Heart left ventricle (tissue), 16 donors: ENCODE measurements around the gene RHCG. TPM values are rescaled to one million over a fixed set of nuclear protein-coding genes. Genes with fewer than 3 reads are reported as not detected.

ENCODE experiments used
- ATAC-seq, 4 donors: fragments of 200-7000 bp; cut with Tn5 transposase; one replicate each; pipeline ENCODE4 v1.9.1; 2020 to 2022; ENCODE audit warnings: moderate library complexity in 4 of 4, mild to moderate bottlenecking in 3 of 4, moderate number of reproducible peaks in 1 of 4
- DNase-seq, 5 donors: peaks; one replicate each; pipeline ENCODE4 v3.0.0-alpha.2; 2020
- H3K27ac ChIP-seq, 12 donors: fragments of 200-600 bp; sonication (generic) in 4 of 12; one replicate each; pipeline versions ENCODE4 v1.5.0 to v1.8.0; 2016 to 2022; ENCODE audit warnings: mild to moderate bottlenecking in 2 of 12
- H3K27me3 ChIP-seq, 9 donors: fragments of 200-600 bp; sonication (generic) in 2 of 9; one replicate each; pipeline versions ENCODE4 v1.5.1 to v1.8.0; 2016 to 2022; ENCODE audit warnings: mild to moderate bottlenecking in 3 of 9
- H3K36me3 ChIP-seq, 9 donors: fragments of 200-600 bp; sonication (generic) in 2 of 9; one replicate each; pipeline versions ENCODE4 v1.5.0 to v1.8.0; 2018 to 2022; ENCODE audit warnings: mild to moderate bottlenecking in 2 of 9
- H3K4me1 ChIP-seq, 12 donors: fragments of 200-600 bp; sonication (generic) in 4 of 12; one replicate each; pipeline versions ENCODE4 v1.5.0 to v1.8.0; 2016 to 2022; ENCODE audit warnings: mild to moderate bottlenecking in 3 of 12
- H3K4me3 ChIP-seq, 12 donors: fragments of 200-600 bp; sonication (generic) in 4 of 12; one replicate each; pipeline versions ENCODE4 v1.5.0 to v1.8.0; 2017 to 2022; ENCODE audit warnings: mild to moderate bottlenecking in 9 of 12, moderate library complexity in 4 of 12
- H3K9me3 ChIP-seq, 12 donors: fragments of 200-600 bp; sonication (generic) in 4 of 12; one replicate each; pipeline versions ENCODE4 v1.5.0 to v1.8.0; 2016 to 2022; ENCODE audit warnings: mild to moderate bottlenecking in 1 of 12
- POLR2A ChIP-seq, 2 donors: fragments of 450-650 bp; IDR thresholded peaks; one replicate each; pipeline ENCODE4 v1.6.1; 2017; ENCODE audit warnings: antibody characterized with exemption in 2 of 2, mild to moderate bottlenecking in 2 of 2, moderate library complexity in 2 of 2
- WGBS, 4 donors: extraction: QIAGEN DNeasy Blood & Tissue Kit in 2 of 4; methylation state at CpG; one replicate each; pipeline versions ENCODE4 v1.1.5 to v1.1.7; 2013 to 2018; 5-methylcytosine and 5-hydroxymethylcytosine counted together
- intact Hi-C, 10 donors: fragments of 100-400 bp; cut with DNase I; formaldehyde crosslinking; loops; one replicate each; pipeline versions ENCODE4 v1.11.1 to v1.14.2; 2022
- polyA plus RNA-seq, 2 donors: library from polyadenylated mRNA; stranded (reverse); fragments of 200-250 nt; gene quantifications; one replicate each; pipeline ENCODE4 v1.2.3, GENCODE V29; 2013
- total RNA-seq, 9 donors: library from RNA; depleted of rRNA in 2 of 9; stranded (reverse); fragments of >200 nt in 2 of 9; fragmentation: NEBNext Ultra II Directional in 3 of 9; extraction: Animal tissue kit (Norgen Biotek cat#: 25700) in 3 of 9; gene quantifications; one replicate each; pipeline versions ENCODE4 v1.1.0 to v1.2.4, GENCODE V29; 2016 to 2023
- TF ChIP-seq, protein P1 (sequence below), 12 donors: fragments of 200-600 bp; sonication (generic) in 4 of 12; IDR thresholded peaks; one replicate each; pipeline versions ENCODE4 v1.5.0 to v1.8.0; 2018 to 2022; ENCODE audit warnings: antibody characterized with exemption in 12 of 12, mild to moderate bottlenecking in 5 of 12
- donor health status: ischemic (EF 13 %, LVEDD 7.1; RV severe dilation, severe dysfunction).
- donor health status: healthy with polysubstance abuse.
- donor health status: DM: no; HTN: yes; CAD: no.
- donor health status: DM: no; HTN: no; CAD: no.
- donor health status: ischemic (EF 25% LVEDD 6.9; RV normal size, moderate dysfunction).
- donor health status: ischemic (EF 25% LVEDD 5.7; RV mildly dilated, moderate dysfunction).
- donor health status: healthy.
- donor health status: DM: yes; HTN: yes; CAD: no.
- donor health status: ischemic (EF 35%, LVEDD 5.7; RV mildly dilated, moderate dysfunction).
- donor health status: nonischemic (EF 11% LVEDD 7.7; RV severe dilation, severe dysfunction).
- donor health status: DM: yes; HTN: yes; CAD: no.
- donor health status: PGD.
- donor health status: ischemic (EF 29% LVEDD 5.4; RV normal size, mild dysfunction).
- donor health status: nonischemic (EF 23%, LVEDD 6.1; RV moderate dilation, normal function).

RHCG gene
- total and polyA plus RNA-seq, 11 donors = 0.20 to 2.9 (median 0.76) TPM; not detected in 4

DNA sequence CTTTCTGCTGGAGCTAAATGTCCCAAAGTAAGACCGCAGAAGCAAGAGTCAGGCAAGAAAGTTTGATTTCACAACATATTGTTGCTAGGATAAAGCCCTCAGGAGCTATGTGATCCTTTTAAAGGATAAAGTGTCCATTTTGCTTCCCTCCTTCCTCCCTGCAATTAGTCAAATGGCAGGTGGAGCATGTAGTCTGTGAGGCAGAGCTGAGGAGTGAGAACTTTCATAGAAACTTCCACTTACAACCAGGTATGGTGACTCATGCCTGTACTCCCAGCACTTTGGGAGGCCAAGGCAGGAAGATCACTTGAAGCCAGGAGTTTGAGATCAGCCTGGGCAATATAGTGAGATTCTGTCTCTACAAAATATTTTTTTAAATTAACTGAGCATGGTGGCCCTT is 25.2 kb upstream of the RHCG start:
- WGBS, 4 donors = 96 to 100% (median 97%) methylated on average over 1 of the region's 1 CpG
- ATAC-seq = no peak
- Histone ChIP-seq H3K36me3 (no peaks in the 10 kb centered on the region), H3K27me3 (peaks cover 0 to 7% (median 0%) of the 10 kb centered on the region in 9 donors), H3K27ac (no peak overlapping the region), H3K9me3 (peaks cover 0 to 15% (median 0%) of the 10 kb centered on the region in 12 donors), H3K4me3 (no peak overlapping the region), H3K4me1 (no peaks in the 10 kb centered on the region)
- intact Hi-C loops = loop anchor here in 1 of 10 donors (10.0 kb wide), 1 partner anchor 57 kb away; no protein-coding TSS in a partner anchor
- TF ChIP-seq POLR2A (IDR thresholded peaks at IDR 0.05) = no peak
- TF ChIP-seq, protein P1, sequence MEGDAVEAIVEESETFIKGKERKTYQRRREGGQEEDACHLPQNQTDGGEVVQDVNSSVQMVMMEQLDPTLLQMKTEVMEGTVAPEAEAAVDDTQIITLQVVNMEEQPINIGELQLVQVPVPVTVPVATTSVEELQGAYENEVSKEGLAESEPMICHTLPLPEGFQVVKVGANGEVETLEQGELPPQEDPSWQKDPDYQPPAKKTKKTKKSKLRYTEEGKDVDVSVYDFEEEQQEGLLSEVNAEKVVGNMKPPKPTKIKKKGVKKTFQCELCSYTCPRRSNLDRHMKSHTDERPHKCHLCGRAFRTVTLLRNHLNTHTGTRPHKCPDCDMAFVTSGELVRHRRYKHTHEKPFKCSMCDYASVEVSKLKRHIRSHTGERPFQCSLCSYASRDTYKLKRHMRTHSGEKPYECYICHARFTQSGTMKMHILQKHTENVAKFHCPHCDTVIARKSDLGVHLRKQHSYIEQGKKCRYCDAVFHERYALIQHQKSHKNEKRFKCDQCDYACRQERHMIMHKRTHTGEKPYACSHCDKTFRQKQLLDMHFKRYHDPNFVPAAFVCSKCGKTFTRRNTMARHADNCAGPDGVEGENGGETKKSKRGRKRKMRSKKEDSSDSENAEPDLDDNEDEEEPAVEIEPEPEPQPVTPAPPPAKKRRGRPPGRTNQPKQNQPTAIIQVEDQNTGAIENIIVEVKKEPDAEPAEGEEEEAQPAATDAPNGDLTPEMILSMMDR (IDR thresholded peaks at IDR 0.05) = no peak
- DNase-seq = no peak

DNA sequence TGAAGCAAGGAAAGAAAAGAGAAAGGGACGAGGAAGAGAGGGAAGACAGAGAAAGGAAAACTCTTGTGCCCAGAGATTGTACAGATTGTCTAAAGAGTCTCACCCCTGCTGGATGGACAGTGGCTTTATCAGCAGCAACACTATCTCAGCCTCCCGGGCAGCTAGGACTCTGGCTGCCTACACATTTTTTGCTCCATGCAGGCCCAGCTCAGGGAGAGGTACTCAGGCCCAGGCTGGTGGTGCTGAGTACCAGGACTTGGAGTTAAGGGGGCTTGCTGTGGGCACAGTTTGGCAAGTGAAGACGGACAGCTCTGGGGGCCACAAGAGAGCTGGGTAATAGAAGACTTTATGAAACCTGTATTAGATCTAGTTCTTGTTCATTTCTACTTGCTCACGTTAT is 19.1 kb upstream of the RHCG start:
- Histone ChIP-seq H3K4me3 (no peak overlapping the region), H3K27me3 (peaks cover 0 to 21% (median 0%) of the 10 kb centered on the region in 9 donors), H3K36me3 (no peaks in the 10 kb centered on the region), H3K9me3 (peaks cover 0 to 8% (median 0%) of the 10 kb centered on the region in 12 donors), H3K4me1 (no peaks in the 10 kb centered on the region), H3K27ac (no peak overlapping the region)
- DNase-seq (no peak), ATAC-seq (no peak)
- no peak for TF ChIP-seq POLR2A (IDR thresholded peaks at IDR 0.05)
- TF ChIP-seq, protein P1 (IDR thresholded peaks at IDR 0.05) = no peak
- WGBS, 4 donors = 54 to 71% (median 59%) methylated on average over 4 of the region's 4 CpGs
- intact Hi-C loops = no loop called here

DNA sequence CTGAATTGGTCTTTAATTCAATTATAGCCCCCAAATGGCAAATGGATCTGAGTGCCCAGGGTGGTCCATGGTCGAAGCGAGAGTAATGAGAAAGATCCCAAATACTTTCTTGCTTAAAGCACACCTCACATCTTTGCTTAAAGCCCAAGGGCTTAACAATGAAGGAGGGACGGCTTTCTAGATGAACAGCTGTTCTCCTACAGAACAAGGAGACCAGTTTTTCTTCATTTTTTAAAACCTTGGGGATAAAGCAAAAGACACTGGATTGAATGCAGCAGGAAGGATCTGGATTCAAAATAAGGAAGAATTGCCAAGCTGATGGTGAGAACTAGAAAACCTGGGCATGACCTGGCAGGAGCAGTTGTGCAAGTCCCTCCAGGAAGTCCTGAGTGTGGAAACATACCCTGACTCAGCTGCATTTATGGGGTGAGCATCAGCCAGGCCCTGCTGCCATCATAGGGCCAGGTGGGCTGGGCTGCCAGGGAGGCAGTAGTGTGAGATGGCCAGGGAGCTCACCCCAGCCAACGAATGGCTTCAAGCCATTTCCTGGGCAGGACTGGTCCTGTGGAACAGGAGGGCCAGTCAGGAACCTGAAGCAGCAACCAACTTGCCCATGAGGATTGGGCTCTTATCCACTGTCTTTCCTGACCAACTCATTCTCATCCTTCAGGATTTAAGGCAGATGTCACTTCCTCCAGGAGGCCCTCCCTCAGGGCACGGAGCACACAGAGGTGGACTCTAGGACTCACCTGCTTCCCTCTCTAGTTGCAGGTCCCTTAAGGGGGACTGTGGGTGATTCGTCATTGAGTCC is 18.4 kb upstream of the RHCG start:
- Histone ChIP-seq H3K27ac (no peak overlapping the region), H3K9me3 (peaks cover 0 to 8% (median 0%) of the 10 kb centered on the region in 12 donors), H3K4me1 (no peaks in the 10 kb centered on the region), H3K27me3 (peaks cover 0 to 21% (median 0%) of the 10 kb centered on the region in 9 donors), H3K4me3 (no peak overlapping the region), H3K36me3 (no peaks in the 10 kb centered on the region)
- intact Hi-C loops = no loop called here
- DNase-seq (no peak), ATAC-seq (no peak)
- WGBS, 4 donors = 68 to 78% (median 74%) methylated on average over 6 of the region's 6 CpGs
- TF ChIP-seq POLR2A (IDR thresholded peaks at IDR 0.05) = no peak
- TF ChIP-seq, protein P1 (IDR thresholded peaks at IDR 0.05) = no peak

DNA sequence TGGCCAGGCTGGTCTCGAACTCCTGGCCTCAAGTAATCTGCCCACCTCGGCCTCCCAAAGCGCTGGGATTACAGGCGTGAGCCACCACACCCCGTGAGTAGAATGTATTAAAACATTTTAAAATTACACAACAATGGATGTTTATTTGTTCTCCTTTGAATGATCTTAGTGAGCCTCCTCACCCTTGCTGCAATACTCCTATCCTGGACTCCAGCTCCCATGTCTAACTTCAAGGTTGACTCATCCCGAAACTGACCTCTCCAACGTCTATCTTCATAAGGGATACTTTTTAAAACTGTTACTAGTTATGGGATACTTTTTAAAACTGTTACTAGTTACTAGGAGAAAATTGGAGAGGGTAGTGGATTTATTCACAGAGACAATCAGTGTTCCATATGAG is 17.8 kb upstream of the RHCG start:
- Histone ChIP-seq H3K27ac (no peak overlapping the region), H3K4me3 (no peak overlapping the region), H3K27me3 (peaks cover 0 to 21% (median 0%) of the 10 kb centered on the region in 9 donors), H3K9me3 (peaks cover 0 to 8% (median 0%) of the 10 kb centered on the region in 12 donors), H3K36me3 (no peaks in the 10 kb centered on the region), H3K4me1 (no peaks in the 10 kb centered on the region)
- intact Hi-C loops = no loop called here
- DNase-seq (no peak), ATAC-seq (no peak)
- WGBS, 4 donors = 81 to 88% (median 86%) methylated on average over 7 of the region's 7 CpGs
- TF ChIP-seq, protein P1 (IDR thresholded peaks at IDR 0.05) = no peak
- no peak for TF ChIP-seq POLR2A (IDR thresholded peaks at IDR 0.05)
